GM23248 (cell line): ENCODE results near the gene ZNF343.

Experiments used
- EZH2 ChIP-seq: fragments of 200-600 bp; sonication (generic); IDR thresholded peaks from 2 replicates; pipeline ENCODE4 v1.6.1; 2018; ENCODE audit warnings: antibody characterized with exemption, mild to moderate bottlenecking; ENCODE audit not compliant: insufficient read depth, poor library complexity, severe bottlenecking
- EZH2phosphoT487 ChIP-seq: fragments of 200-600 bp; sonication (generic); IDR thresholded peaks from 2 replicates; pipeline ENCODE4 v1.6.1; 2018; ENCODE audit warnings: antibody characterized with exemption, moderate library complexity, mild to moderate bottlenecking, low read depth; ENCODE audit not compliant: insufficient read depth

DNA sequence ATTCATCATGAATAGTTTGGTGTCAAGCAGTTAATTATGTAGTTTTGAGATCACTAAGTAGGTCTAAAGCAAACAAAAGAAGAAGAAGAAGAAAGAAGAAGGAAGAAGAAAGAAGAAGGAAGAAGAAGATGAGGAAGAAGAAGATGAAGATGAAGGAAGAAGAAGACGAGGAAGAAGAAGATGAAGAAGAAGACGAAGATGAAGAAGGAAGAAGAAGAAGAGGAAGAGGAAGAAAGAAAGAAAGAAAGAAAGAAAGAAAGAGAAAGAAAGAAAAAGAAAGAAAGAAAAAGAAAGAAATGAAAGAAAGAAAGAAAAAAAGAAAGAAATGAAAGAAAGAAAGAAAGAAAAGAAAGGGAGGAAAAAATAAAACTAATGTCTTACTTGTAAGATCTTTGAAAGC, 36.9 kb upstream of the ZNF343 start:
- TF ChIP-seq EZH2 (no peak), EZH2phosphoT487 (no peak)
